Measurements from ENCODE around the gene DNHD1. TPM values are rescaled to one million over a fixed set of nuclear protein-coding genes. Genes with fewer than 3 reads are reported as not detected.
A peak's percentile ranks its signal among the peaks of the same experiment; 100 is the strongest.

DNHD1 gene
- total and polyA plus RNA-seq, 2 of the 8 experiments (the other 6 are each of a cell fraction or from before 2014, with no cell fraction given), result 5.0 to 6.8 TPM

DNA sequence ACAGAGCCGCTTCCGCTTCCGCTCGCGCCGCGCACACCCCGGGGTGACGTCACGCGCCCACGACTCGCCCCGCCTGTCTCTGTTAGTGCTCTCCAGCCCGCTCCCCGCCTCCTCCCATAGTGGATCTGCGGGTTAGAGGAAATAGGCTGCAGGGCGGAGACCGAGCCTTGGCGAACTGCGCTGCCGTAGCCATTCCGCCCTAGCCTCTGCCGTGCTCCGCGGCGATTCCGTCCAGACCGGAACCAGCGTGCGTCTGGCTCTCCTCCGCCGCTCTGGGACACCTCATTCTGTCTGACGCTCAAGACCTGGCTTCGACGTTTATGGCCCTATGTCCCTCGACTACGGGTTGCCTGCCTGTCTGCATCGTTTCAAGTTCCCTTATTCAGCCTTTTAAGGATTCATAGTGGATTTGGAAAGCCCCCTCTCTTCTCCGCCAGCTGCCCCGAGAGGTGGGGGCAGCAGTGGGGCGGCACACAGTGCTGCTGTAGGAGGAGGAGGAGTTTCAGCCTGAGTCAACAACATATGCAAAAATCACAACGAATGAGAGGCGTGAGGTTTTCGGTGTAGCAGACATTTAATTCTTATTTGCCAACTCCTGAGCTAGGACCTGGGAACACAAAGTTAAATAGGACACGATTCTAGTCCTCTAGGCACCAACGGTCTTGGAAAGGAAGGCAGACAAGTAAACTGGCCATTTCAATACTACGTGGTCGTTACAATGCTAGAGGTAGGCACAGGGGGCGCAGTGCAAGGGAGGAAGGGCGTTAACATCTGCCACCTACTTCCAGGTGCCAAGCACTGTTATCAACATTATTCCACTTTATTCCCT, 115.3 kb downstream of the DNHD1 start, which contains the start of gene TAF10 (continued):
- TF ChIP-seq TAF1 (IDR thresholded peaks at IDR 0.05; ENCODE audit: low read depth, low read length), result peak; percentile 88
- TF ChIP-seq KDM1A (IDR thresholded peaks at IDR 0.05; ENCODE audit: borderline replicate concordance, low read length), result no peak
- no peak for TF ChIP-seq NRF1 (IDR thresholded peaks at IDR 0.05; ENCODE audit: low read depth, low read length)
- peak; percentile 70 to 87 (median 83) for TF ChIP-seq CTCF (IDR thresholded peaks at IDR 0.05; ENCODE audit: control extremely low read depth in 1 of 3, insufficient read depth in 1 of 3, low read depth in 1 of 3, low read length in 3 of 3)
- no peak for TF ChIP-seq TEAD4 (IDR thresholded peaks at IDR 0.05; ENCODE audit: low read depth, low read length)
- TF ChIP-seq POLR2AphosphoS5 (IDR thresholded peaks at IDR 0.05; ENCODE audit: low read depth, low read length), result peak; percentile 94; the same call in 1 of the 2 replicates
- no peak for TF ChIP-seq GTF2F1 (IDR thresholded peaks at IDR 0.05; ENCODE audit: borderline replicate concordance, low read depth, low read length)
- no peak for TF ChIP-seq BCL11A (IDR thresholded peaks at IDR 0.05; ENCODE audit: low read depth in 2 of 2, low read length in 2 of 2)
- TF ChIP-seq BACH1 (IDR thresholded peaks at IDR 0.05; ENCODE audit: low read length), result peak; percentile 44; the same call in 1 of the 2 replicates
- peak; percentile 67; the same call in 1 of the 2 replicates for TF ChIP-seq JUN (IDR thresholded peaks at IDR 0.05; ENCODE audit: low read depth, low read length)
- TF ChIP-seq SAP30 (IDR thresholded peaks at IDR 0.05; ENCODE audit: insufficient read depth, insufficient replicate concordance, low read length), result peak; percentile 42
- TF ChIP-seq CHD1 (IDR thresholded peaks at IDR 0.05; ENCODE audit: low read depth, low read length), result no peak
- TF ChIP-seq TBP (IDR thresholded peaks at IDR 0.05; ENCODE audit: low read depth, low read length), result peak; percentile 88
- TF ChIP-seq CREB1 (IDR thresholded peaks at IDR 0.05), result peak; percentile 94
- TF ChIP-seq, protein P1, sequence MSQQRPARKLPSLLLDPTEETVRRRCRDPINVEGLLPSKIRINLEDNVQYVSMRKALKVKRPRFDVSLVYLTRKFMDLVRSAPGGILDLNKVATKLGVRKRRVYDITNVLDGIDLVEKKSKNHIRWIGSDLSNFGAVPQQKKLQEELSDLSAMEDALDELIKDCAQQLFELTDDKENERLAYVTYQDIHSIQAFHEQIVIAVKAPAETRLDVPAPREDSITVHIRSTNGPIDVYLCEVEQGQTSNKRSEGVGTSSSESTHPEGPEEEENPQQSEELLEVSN (IDR thresholded peaks at IDR 0.05), result peak; percentile 46
- TF ChIP-seq CBX8 (IDR thresholded peaks at IDR 0.05; ENCODE audit: borderline replicate concordance, low read depth, low read length), result no peak
- TF ChIP-seq POU5F1 (IDR thresholded peaks at IDR 0.05; ENCODE audit: low read depth, low read length), result no peak
- 0 out of 2 replicates have a peak, but pooled peaks have one; percentile 73 for TF ChIP-seq SP4 (IDR thresholded peaks at IDR 0.05; ENCODE audit: low read length)
- no peak for TF ChIP-seq MAFK (IDR thresholded peaks at IDR 0.05; ENCODE audit: low read depth, low read length)
- TF ChIP-seq TAF7 (optimal IDR thresholded peaks at IDR 0.05; ENCODE audit: borderline replicate concordance, low read depth, low read length), result peak; percentile 64
- TF ChIP-seq, protein P2, sequence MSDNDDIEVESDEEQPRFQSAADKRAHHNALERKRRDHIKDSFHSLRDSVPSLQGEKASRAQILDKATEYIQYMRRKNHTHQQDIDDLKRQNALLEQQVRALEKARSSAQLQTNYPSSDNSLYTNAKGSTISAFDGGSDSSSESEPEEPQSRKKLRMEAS (IDR thresholded peaks at IDR 0.05), result peak; percentile 59

All from H1 (cell line).